SK-N-SH (cell line): ENCODE results near the gene TRPM2. TPM values are rescaled to one million over a fixed set of nuclear protein-coding genes. Genes with fewer than 3 reads are reported as not detected.

ENCODE experiments used
- CTCF ChIA-PET: fragments of 300-600, 350-600 bp; formaldehyde crosslinking; extraction: SDS; loops from one replicate; lab custom pipeline; 2021; lab: Yijun Ruan, JAX
- POLR2A ChIA-PET: fragments of 350-600 bp; sonication (Branson Sonifier 250); formaldehyde crosslinking; extraction: SDS; loops from one replicate; lab custom pipeline; 2020; ENCODE audit warnings: antibody characterized with exemption, inconsistent platforms; lab: Yijun Ruan, JAX
- DNase-seq: peaks from one replicate; pipeline ENCODE4 v3.0.0; 2012
- H2AFZ ChIP-seq: fragments of 200-600 bp; sonication (generic); 2 replicates; pipeline ENCODE4 v1.8.1; 2016; ENCODE audit warnings: antibody characterized with exemption, mild to moderate bottlenecking, low read depth
- H3F3A ChIP-seq: fragments of 200-600 bp; sonication (generic); replicated peaks from 2 replicates; pipeline ENCODE3; 2016; ENCODE audit warnings: antibody characterized with exemption, mild to moderate bottlenecking; ENCODE audit not compliant: insufficient read depth
- H3K27ac ChIP-seq, 2 experiments: fragments of 200-500 bp in 1 of 2; fragments of 200-600 bp in 1 of 2; sonication (Bioruptor generic) in 1 of 2; sonication (generic), shearing (Covaris generic) in 1 of 2; 2 replicates each; pipeline versions ENCODE4 v1.5.1 to v1.6.1; 2014 to 2016; ENCODE audit warnings: low read depth in 2 of 2, inconsistent platforms in 1 of 2, low read length in 1 of 2, mild to moderate bottlenecking in 1 of 2, mixed read lengths in 1 of 2
- H3K27me3 ChIP-seq: fragments of 200-600 bp; sonication (generic), shearing (Covaris generic); 2 replicates; pipeline ENCODE4 v1.6.1; 2016; ENCODE audit warnings: mixed run types; ENCODE audit not compliant: insufficient read depth
- H3K36me3 ChIP-seq, 2 experiments: fragments of 200-500 bp in 1 of 2; fragments of 200-600 bp in 1 of 2; sonication (Bioruptor generic) in 1 of 2; sonication (generic) in 1 of 2; replicated peaks in 1 of 2; 2 replicates each; pipeline versions ENCODE3 to v1.5.1; 2014 to 2016; ENCODE audit warnings: low read length in 1 of 2, mild to moderate bottlenecking in 1 of 2; ENCODE audit not compliant: insufficient read depth in 2 of 2, control insufficient read depth in 1 of 2
- H3K4me1 ChIP-seq, 2 experiments: fragments of 200-500 bp in 1 of 2; fragments of 200-600 bp in 1 of 2; sonication (Bioruptor generic) in 1 of 2; sonication (generic), shearing (Covaris generic) in 1 of 2; 2 replicates each; pipeline versions ENCODE4 v1.5.1 to v1.6.1; 2014 to 2016; ENCODE audit warnings: low read depth in 1 of 2, low read length in 1 of 2, mixed run types in 1 of 2; ENCODE audit not compliant: insufficient read depth in 2 of 2, control insufficient read depth in 1 of 2
- H3K4me2 ChIP-seq: fragments of 200-600 bp; sonication (generic), shearing (Covaris generic); 2 replicates; pipeline ENCODE4 v1.6.1; 2017; ENCODE audit warnings: mixed run types
- H3K4me3 ChIP-seq, 2 experiments: fragments of 200-500 bp in 1 of 2; fragments of 200-600 bp in 1 of 2; sonication (Bioruptor generic) in 1 of 2; sonication (generic), shearing (Covaris generic) in 1 of 2; 2 replicates each; pipeline versions ENCODE4 v1.5.1 to v1.8.1; 2014 to 2016; ENCODE audit warnings: low read depth in 2 of 2, inconsistent platforms in 1 of 2, low read length in 1 of 2, mild to moderate bottlenecking in 1 of 2, mixed read lengths in 1 of 2, moderate library complexity in 1 of 2
- H3K79me2 ChIP-seq: fragments of 200-600 bp; sonication (generic); 2 replicates; pipeline ENCODE4 v1.8.1; 2017; ENCODE audit warnings: mild to moderate bottlenecking; ENCODE audit not compliant: insufficient read depth
- H3K9ac ChIP-seq: fragments of 200-600 bp; sonication (generic); 2 replicates; pipeline ENCODE4 v1.6.1; 2017; ENCODE audit warnings: mixed run types
- H3K9me2 ChIP-seq: fragments of 200-600 bp; sonication (generic); 2 replicates; pipeline ENCODE4 v1.6.1; 2017; ENCODE audit warnings: mixed run types
- H3K9me3 ChIP-seq: fragments of 200-600 bp; sonication (generic); 2 replicates; pipeline ENCODE4 v1.6.1; 2017; ENCODE audit warnings: mixed run types, mild to moderate bottlenecking, moderate library complexity
- H4K20me1 ChIP-seq: fragments of 200-600 bp; sonication (generic); 2 replicates; pipeline ENCODE4 v1.6.1; 2017; ENCODE audit warnings: mild to moderate bottlenecking, mixed run types; ENCODE audit not compliant: insufficient read depth
- GABPA ChIP-seq: IDR thresholded peaks from 2 replicates; pipeline ENCODE4 v1.4.0; 2012; ENCODE audit warnings: low read depth, mild to moderate bottlenecking
- MEF2A ChIP-seq: IDR thresholded peaks from 2 replicates; pipeline ENCODE4 v1.4.0; 2012; ENCODE audit warnings: low read depth, borderline replicate concordance
- POLR2AphosphoS5 ChIP-seq: IDR thresholded peaks from 2 replicates; pipeline ENCODE4 v1.6.1; 2012; ENCODE audit warnings: low read depth, low read length
- RAD21 ChIP-seq: IDR thresholded peaks from 2 replicates; pipeline ENCODE4 v1.6.1; 2012; ENCODE audit warnings: mild to moderate bottlenecking, low read length
- RCOR1 ChIP-seq: fragments of 150-350 bp; IDR thresholded peaks from 2 replicates; pipeline ENCODE4 v1.6.1; 2017; ENCODE audit warnings: antibody characterized with exemption, low read length
- SMC3 ChIP-seq: IDR thresholded peaks from 2 replicates; pipeline ENCODE4 v1.6.1; 2012; ENCODE audit warnings: low read depth, low read length, improper control_type of control experiment
- TCF12 ChIP-seq: IDR thresholded peaks from 2 replicates; pipeline ENCODE4 v1.4.0; 2012
- TEAD4 ChIP-seq: IDR thresholded peaks from 2 replicates; pipeline ENCODE4 v1.4.0; 2012; ENCODE audit warnings: mild to moderate bottlenecking, borderline replicate concordance; ENCODE audit not compliant: insufficient read depth
- ZBTB33 ChIP-seq: IDR thresholded peaks from 2 replicates; pipeline ENCODE4 v1.4.0; 2012; ENCODE audit warnings: low read depth, borderline replicate concordance
- WGBS: methylation state at CpG from one replicate; pipeline ENCODE4 v1.1.6; 2017; ENCODE audit warnings: low lambda C conversion rate; 5-methylcytosine and 5-hydroxymethylcytosine counted together
- polyA plus RNA-seq, 3 experiments: library from polyadenylated mRNA; depleted of rRNA; stranded (reverse); fragments of >200 nt; gene quantifications; 2 replicates each; pipeline ENCODE4 v1.2.3, GENCODE V29; 2012
- small RNA-seq, 7 experiments: library from RNA; depleted of rRNA; stranded (forward); fragments of <200 nt; gene quantifications; one replicate each; pipeline ENCODE3, GENCODE V24; 2012

Gene TRPM2
- polyA plus RNA-seq, 1 of the 3 experiments (the other 2 are of a cell fraction), result not detected

GRCh38 chr21:44489962-44490361 is 136.5 kb downstream of the TRPM2 start:
- peaks cover 11% of the 10 kb centered on the region; the same call in 1 of the 2 replicates for H3K9me3 ChIP-seq
- H3K27me3 ChIP-seq, result no peaks in the 10 kb centered on the region
- no peak overlapping the region for H3K9ac ChIP-seq
- CTCF ChIA-PET, result interaction anchor here (0.9 to 1.4 kb wide), 4 partner anchors 12 to 28 kb away, joined by 3 to 6 read pairs (median 4); no protein-coding TSS in a partner anchor
- H3K36me3 ChIP-seq, result no peaks in the 10 kb centered on the region
- no peak overlapping the region for H3K4me3 ChIP-seq
- no peaks in the 10 kb centered on the region for H3K9me2 ChIP-seq
- no peak for TF ChIP-seq SMC3
- TF ChIP-seq POLR2AphosphoS5, result no peak
- no peak for TF ChIP-seq MEF2A
- TF ChIP-seq, all 33 proteins: peak for 0
- Histone ChIP-seq H3K4me1 (no peaks in the 10 kb centered on the region), H3K4me2 (no peak overlapping the region), H3K27ac (no peak overlapping the region), H4K20me1 (no peaks in the 10 kb centered on the region), H2AFZ (no peak overlapping the region), H3K79me2 (peaks cover 6% of the 10 kb centered on the region; the same call in 1 of the 2 replicates), H3F3A (no peaks in the 10 kb centered on the region)
- no peak for DNase-seq
- POLR2A ChIA-PET, result no interaction called here
- WGBS, result 39% methylated on average over 7 of the region's 7 CpGs

GRCh38 chr21:44490405-44490804 is 137.0 kb downstream of the TRPM2 start:
- H3K79me2 ChIP-seq, result peaks cover 6% of the 10 kb centered on the region; the same call in 1 of the 2 replicates
- no peak overlapping the region for H2AFZ ChIP-seq
- peaks cover 11% of the 10 kb centered on the region; the same call in 1 of the 2 replicates for H3K9me3 ChIP-seq
- POLR2A ChIA-PET, result no interaction called here
- H3K9me2 ChIP-seq, result no peaks in the 10 kb centered on the region
- no peaks in the 10 kb centered on the region for H3F3A ChIP-seq
- no peaks in the 10 kb centered on the region for H3K27me3 ChIP-seq
- no peak overlapping the region for H3K4me2 ChIP-seq
- DNase-seq, result no peak
- no peak overlapping the region for H3K4me3 ChIP-seq
- CTCF ChIA-PET, result interaction anchor here (0.9 to 1.4 kb wide), 4 partner anchors 11 to 29 kb away, joined by 3 to 6 read pairs (median 4); no protein-coding TSS in a partner anchor
- no peak overlapping the region for H3K9ac ChIP-seq
- no peaks in the 10 kb centered on the region for H3K36me3 ChIP-seq
- TF ChIP-seq TEAD4 (no peak), ZBTB33 (no peak), MEF2A (no peak), GABPA (no peak), SMC3 (no peak), RCOR1 (no peak), TCF12 (no peak)
- no peak overlapping the region for H3K27ac ChIP-seq
- H3K4me1 ChIP-seq, result no peaks in the 10 kb centered on the region
- 78% methylated on average over 19 of the region's 19 CpGs for WGBS
- no peaks in the 10 kb centered on the region for H4K20me1 ChIP-seq

- Histone ChIP-seq H3K27me3 (no peaks in the 10 kb centered on the region), H3K9me2 (no peaks in the 10 kb centered on the region), H3K4me3 (no peak overlapping the region), H2AFZ (no peak overlapping the region), H3F3A (no peaks in the 10 kb centered on the region), H3K36me3 (no peaks in the 10 kb centered on the region), H3K9me3 (peaks cover 11% of the 10 kb centered on the region; the same call in 1 of the 2 replicates), H4K20me1 (no peaks in the 10 kb centered on the region), H3K4me1 (no peaks in the 10 kb centered on the region), H3K4me2 (no peak overlapping the region), H3K9ac (no peak overlapping the region), H3K79me2 (peaks cover 6% of the 10 kb centered on the region; the same call in 1 of the 2 replicates), H3K27ac (no peak overlapping the region)
- CTCF ChIA-PET, result interaction anchor here (0.6 to 1.4 kb wide), 5 partner anchors 11 to 302 kb away, joined by 3 to 6 read pairs (median 4); no protein-coding TSS in a partner anchor
- TF ChIP-seq RAD21, result no peak
- no peak for TF ChIP-seq RCOR1
- 61% methylated on average over 9 of the region's 9 CpGs for WGBS
- POLR2A ChIA-PET, result interaction anchor here (1.2 kb wide), 1 partner anchor 12 kb away, joined by 3 read pairs; no protein-coding TSS in a partner anchor
- DNase-seq, result no peak
Measured at GRCh38 chr21:44490816-44491215, 137.4 kb downstream of the TRPM2 start.

Small RNA genes lying within 50 kb of the gene (small RNA-seq; reads per million reads assigned to genes)
- gene RF00285, result 0 reads per million in 7 experiments

Other genes with a start within 250 kb of the TRPM2 start
- gene PWP2, start 246.2 kb upstream of the TRPM2 start, polyA plus RNA-seq (2012; rRNA removed), result 6.0 and 6.9 TPM in 2 replicates
- 18.9 and 27.7 TPM in 2 replicates for gene GATD3, start 219.9 kb upstream of the TRPM2 start, polyA plus RNA-seq (2012; rRNA removed)
- 0.43 and 0.52 TPM in 2 replicates for gene ICOSLG, start 112.7 kb upstream of the TRPM2 start, polyA plus RNA-seq (2012; rRNA removed)
- gene DNMT3L, start 91.7 kb upstream of the TRPM2 start, polyA plus RNA-seq (2012; rRNA removed), result not detected in 2 replicates
- gene AIRE, start 67.7 kb upstream of the TRPM2 start, polyA plus RNA-seq (2012; rRNA removed), result not detected in 2 replicates
- gene PFKL, start 53.6 kb upstream of the TRPM2 start, polyA plus RNA-seq (2012; rRNA removed), result 107 and 118 TPM in 2 replicates
- 18.0 and 19.2 TPM in 2 replicates for gene CFAP410, start 14.2 kb upstream of the TRPM2 start, polyA plus RNA-seq (2012; rRNA removed)
- 1.9 and 2.3 TPM in 2 replicates for gene LRRC3, start 101.9 kb downstream of the TRPM2 start, polyA plus RNA-seq (2012; rRNA removed)
- not detected in 2 replicates for gene KRTAP10-1, start 186.6 kb downstream of the TRPM2 start, polyA plus RNA-seq (2012; rRNA removed)
- gene KRTAP10-2, start 197.9 kb downstream of the TRPM2 start, polyA plus RNA-seq (2012; rRNA removed), result not detected in 2 replicates
- not detected in 2 replicates for gene KRTAP10-3, start 205.2 kb downstream of the TRPM2 start, polyA plus RNA-seq (2012; rRNA removed)
- not detected in 2 replicates for gene KRTAP10-4, start 220.1 kb downstream of the TRPM2 start, polyA plus RNA-seq (2012; rRNA removed)
- not detected in 2 replicates for gene KRTAP10-5, start 227.0 kb downstream of the TRPM2 start, polyA plus RNA-seq (2012; rRNA removed)
- not detected in 2 replicates for gene KRTAP10-6, start 238.9 kb downstream of the TRPM2 start, polyA plus RNA-seq (2012; rRNA removed)
- not detected in 2 replicates for gene KRTAP10-7, start 247.0 kb downstream of the TRPM2 start, polyA plus RNA-seq (2012; rRNA removed)